Measurements from ENCODE around the gene NPAS3.

NPAS3 gene

GRCh38 chr14:32940711-32941667, 2.3 kb downstream of the NPAS3 start:
- Histone ChIP-seq H3K36me3 (ENCODE audit: insufficient read depth) (no peaks in the 10 kb centered on the region), H2AFZ (ENCODE audit: low read depth) (peak overlapping the region; percentile 77; the same call in 1 of the 2 replicates), H3K4me3 (IDR thresholded peaks at IDR 0.05; ENCODE audit: insufficient read depth, low read depth, low read length) (no peak overlapping the region), H3K27me3 (ENCODE audit: insufficient read depth, low read depth) (0 out of 2 replicates have a peak, but pooled peaks cover under 1% of the 10 kb centered on the region), H3K79me2 (ENCODE audit: insufficient read depth, low read depth) (no peaks in the 10 kb centered on the region), H4K20me1 (ENCODE audit: insufficient read depth) (no peaks in the 10 kb centered on the region), H3K27ac (no peak overlapping the region; the same call in 1 of the 2 replicates), H3K9ac (peak overlapping the region; percentile 64; the same call in 1 of the 2 replicates), H3K4me1 (ENCODE audit: low read depth, poor library complexity, severe bottlenecking) (peaks cover 10% of the 10 kb centered on the region), H3K4me2 (peak overlapping the region; percentile 97)
- TF ChIP-seq, protein P1, sequence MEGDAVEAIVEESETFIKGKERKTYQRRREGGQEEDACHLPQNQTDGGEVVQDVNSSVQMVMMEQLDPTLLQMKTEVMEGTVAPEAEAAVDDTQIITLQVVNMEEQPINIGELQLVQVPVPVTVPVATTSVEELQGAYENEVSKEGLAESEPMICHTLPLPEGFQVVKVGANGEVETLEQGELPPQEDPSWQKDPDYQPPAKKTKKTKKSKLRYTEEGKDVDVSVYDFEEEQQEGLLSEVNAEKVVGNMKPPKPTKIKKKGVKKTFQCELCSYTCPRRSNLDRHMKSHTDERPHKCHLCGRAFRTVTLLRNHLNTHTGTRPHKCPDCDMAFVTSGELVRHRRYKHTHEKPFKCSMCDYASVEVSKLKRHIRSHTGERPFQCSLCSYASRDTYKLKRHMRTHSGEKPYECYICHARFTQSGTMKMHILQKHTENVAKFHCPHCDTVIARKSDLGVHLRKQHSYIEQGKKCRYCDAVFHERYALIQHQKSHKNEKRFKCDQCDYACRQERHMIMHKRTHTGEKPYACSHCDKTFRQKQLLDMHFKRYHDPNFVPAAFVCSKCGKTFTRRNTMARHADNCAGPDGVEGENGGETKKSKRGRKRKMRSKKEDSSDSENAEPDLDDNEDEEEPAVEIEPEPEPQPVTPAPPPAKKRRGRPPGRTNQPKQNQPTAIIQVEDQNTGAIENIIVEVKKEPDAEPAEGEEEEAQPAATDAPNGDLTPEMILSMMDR (conservative IDR thresholded peaks at IDR 0.05; ENCODE audit: low read depth, low read length), result no peak

DNA sequence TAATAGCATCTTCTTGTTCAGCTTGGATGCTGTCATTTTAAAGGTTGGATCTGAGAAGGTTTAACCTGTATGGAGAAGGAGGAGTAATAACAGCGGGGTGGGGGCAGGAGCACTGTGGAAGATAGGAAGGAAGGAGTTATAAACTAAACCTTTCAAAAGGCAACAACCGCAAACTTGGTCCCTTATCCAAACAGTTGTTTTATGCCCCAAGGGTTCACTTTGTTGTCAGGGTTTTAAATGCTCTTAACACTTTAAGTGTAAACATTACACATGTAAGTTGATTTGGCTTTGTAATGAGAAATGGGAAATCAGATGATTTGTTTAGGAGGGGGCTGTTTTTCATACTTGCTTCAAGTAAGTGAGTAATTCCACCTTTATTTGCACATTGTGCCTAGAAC, 3.0 kb downstream of the NPAS3 start:
- Histone ChIP-seq H3K27ac (no peak overlapping the region), H4K20me1 (ENCODE audit: insufficient read depth) (no peaks in the 10 kb centered on the region), H3K4me3 (IDR thresholded peaks at IDR 0.05; ENCODE audit: insufficient read depth, low read depth, low read length) (no peak overlapping the region), H2AFZ (ENCODE audit: low read depth) (no peak overlapping the region), H3K4me1 (ENCODE audit: low read depth, poor library complexity, severe bottlenecking) (peaks cover 5% of the 10 kb centered on the region), H3K79me2 (ENCODE audit: insufficient read depth, low read depth) (no peaks in the 10 kb centered on the region), H3K36me3 (ENCODE audit: insufficient read depth) (no peaks in the 10 kb centered on the region), H3K4me2 (no peak overlapping the region), H3K9ac (no peak overlapping the region), H3K27me3 (ENCODE audit: insufficient read depth, low read depth) (no peaks in the 10 kb centered on the region)
- TF ChIP-seq, protein P1 (conservative IDR thresholded peaks at IDR 0.05; ENCODE audit: low read depth, low read length), result no peak

GRCh38 chr14:32947081-32947480, 8.4 kb downstream of the NPAS3 start:
- H3K27me3 ChIP-seq (ENCODE audit: insufficient read depth, low read depth), result no peaks in the 10 kb centered on the region
- TF ChIP-seq, protein P1 (conservative IDR thresholded peaks at IDR 0.05; ENCODE audit: low read depth, low read length), result no peak

GRCh38 chr14:32947792-32948191, 9.1 kb downstream of the NPAS3 start:
- H3K4me3 ChIP-seq (IDR thresholded peaks at IDR 0.05; ENCODE audit: insufficient read depth, low read depth, low read length), result no peak overlapping the region
- no peak overlapping the region for H3K27ac ChIP-seq
- H3K36me3 ChIP-seq (ENCODE audit: insufficient read depth), result no peaks in the 10 kb centered on the region
- no peaks in the 10 kb centered on the region for H3K79me2 ChIP-seq (ENCODE audit: insufficient read depth, low read depth)
- no peak overlapping the region for H2AFZ ChIP-seq (ENCODE audit: low read depth)
- no peaks in the 10 kb centered on the region for H4K20me1 ChIP-seq (ENCODE audit: insufficient read depth)
- TF ChIP-seq, protein P1 (conservative IDR thresholded peaks at IDR 0.05; ENCODE audit: low read depth, low read length), result no peak
- no peak overlapping the region for H3K4me2 ChIP-seq
- H3K4me1 ChIP-seq (ENCODE audit: low read depth, poor library complexity, severe bottlenecking), result no peaks in the 10 kb centered on the region
- H3K27me3 ChIP-seq (ENCODE audit: insufficient read depth, low read depth), result no peaks in the 10 kb centered on the region
- H3K9ac ChIP-seq, result no peak overlapping the region

More at GRCh38 chr14:32947081-32947480, 8.4 kb downstream of the NPAS3 start:
- no peaks in the 10 kb centered on the region for H4K20me1 ChIP-seq (ENCODE audit: insufficient read depth)
- no peak overlapping the region for H3K4me3 ChIP-seq (IDR thresholded peaks at IDR 0.05; ENCODE audit: insufficient read depth, low read depth, low read length)
- H3K9ac ChIP-seq, result no peak overlapping the region
- no peaks in the 10 kb centered on the region for H3K36me3 ChIP-seq (ENCODE audit: insufficient read depth)
- H3K4me2 ChIP-seq, result no peak overlapping the region
- no peak overlapping the region for H2AFZ ChIP-seq (ENCODE audit: low read depth)
- H3K79me2 ChIP-seq (ENCODE audit: insufficient read depth, low read depth), result no peaks in the 10 kb centered on the region
- no peaks in the 10 kb centered on the region for H3K4me1 ChIP-seq (ENCODE audit: low read depth, poor library complexity, severe bottlenecking)
- no peak overlapping the region for H3K27ac ChIP-seq
